ENCODE data around the gene TP53TG3F. TPM values are rescaled to one million over a fixed set of nuclear protein-coding genes. Genes with fewer than 3 reads are reported as not detected.
"Not testable (repeated sequence)": the region's sequence is repeated elsewhere in the genome, so short reads cannot be mapped to it uniquely, and the experiment has no call there.

TP53TG3F gene
- not detected for total RNA-seq

DNA sequence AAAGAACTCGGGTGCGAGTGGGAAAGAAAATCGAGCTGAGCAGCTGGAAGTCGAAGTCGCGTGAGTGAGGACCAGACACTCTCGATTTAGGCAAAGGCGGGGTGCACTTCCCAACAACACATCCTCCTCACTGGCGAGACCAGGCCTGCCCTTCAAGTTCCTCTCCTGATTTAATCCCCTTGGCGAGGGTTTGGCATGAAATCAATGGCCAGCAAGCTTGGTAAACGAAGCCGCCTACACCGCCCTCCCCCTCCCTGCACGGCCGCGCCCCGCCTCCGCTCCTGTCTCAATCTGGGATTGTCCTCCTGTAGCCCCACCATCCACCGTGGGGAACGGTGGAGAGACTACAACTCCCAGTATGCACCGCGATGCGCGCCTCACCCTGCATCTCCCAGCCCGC lies at the start of gene TP53TG3F:
TP53TG3F (plus strand) TSS at position 301 of the 400 bp plus-strand sequence; CDS start at position 369, 68 bp downstream.
- DNase-seq, result not testable (repeated sequence)

- not testable (repeated sequence) for DNase-seq
Measured at GRCh38 chr16:33491611-33492010, 32.2 kb downstream of the TP53TG3F start.

- not testable (repeated sequence) for DNase-seq
Measured at GRCh38 chr16:33507231-33507630, 47.8 kb downstream of the TP53TG3F start.

DNA sequence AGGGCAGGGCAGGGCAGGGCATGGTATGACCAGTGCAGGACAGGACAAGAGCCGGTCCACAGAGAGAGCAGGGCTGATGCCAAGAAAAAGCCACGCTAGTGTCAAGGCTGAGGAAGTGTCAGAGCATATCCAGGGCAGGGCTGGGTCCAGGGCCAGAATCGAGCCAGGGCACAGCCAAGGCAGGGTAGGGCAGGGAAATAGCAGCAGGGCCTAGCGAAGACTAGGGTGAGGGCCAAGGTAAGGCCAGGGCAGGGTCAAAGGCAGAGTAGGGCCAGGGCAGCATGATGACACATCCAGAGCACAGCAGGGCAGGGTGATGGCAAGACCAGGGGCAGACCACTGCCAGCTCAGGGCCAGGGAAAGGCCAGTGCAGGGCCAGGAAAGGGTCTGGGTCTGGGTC lies 49.7 kb downstream of the TP53TG3F start:
- not testable (repeated sequence) for DNase-seq

DNA sequence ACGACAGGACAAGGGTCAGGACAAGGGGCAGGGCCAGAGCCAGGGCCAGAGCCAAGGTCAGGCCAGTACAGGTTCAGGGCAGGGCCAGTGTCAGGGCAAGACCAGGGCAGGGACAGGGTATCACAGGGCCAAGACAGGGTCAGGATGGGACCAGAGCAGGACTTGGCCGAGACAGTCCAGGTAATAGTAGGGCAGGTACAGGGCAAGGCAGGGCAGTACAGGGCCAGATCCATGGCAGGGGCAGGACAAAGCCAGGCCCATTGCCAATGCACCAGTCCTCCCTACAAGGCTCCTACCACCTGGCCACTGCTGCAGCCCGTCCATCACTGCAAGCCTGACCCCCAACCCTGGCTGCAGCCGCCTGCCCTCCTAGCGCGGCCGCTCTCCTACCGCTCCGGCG lies 50.5 kb downstream of the TP53TG3F start:
- not testable (repeated sequence) for DNase-seq
